Panc1 (cell line): ENCODE measurements around the gene VWA3B. TPM values are rescaled to one million over a fixed set of nuclear protein-coding genes. Genes with fewer than 3 reads are reported as not detected.

Experiments used
- ATAC-seq: fragments of 200-7000 bp; cut with Tn5 transposase; 2 replicates; pipeline ENCODE4 v1.9.1; 2020; ENCODE audit warnings: mild to moderate bottlenecking, moderate library complexity
- BruUV-seq: library from RNA; stranded (reverse); fragments of 400-500 nt; replicated peaks from 2 replicates; lab custom pipeline; 2021; lab: Mats Ljungman, UMichigan
- CTCF ChIA-PET: fragments of 300-600 bp; sonication (Branson Sonifier 250); formaldehyde crosslinking; loops from one replicate; lab custom pipeline; 2022; ENCODE audit warnings: antibody characterized with exemption; lab: Charles Lee
- POLR2A ChIA-PET: fragments of 300-600 bp; sonication (Branson Sonifier 250); formaldehyde crosslinking; loops from one replicate; lab custom pipeline; 2022; ENCODE audit warnings: antibody characterized with exemption; lab: Charles Lee
- DNase-seq: peaks from one replicate; pipeline ENCODE4 v3.0.0-alpha.2; 2010; ENCODE audit warnings: low read depth, low spot score
- H3K27ac ChIP-seq: 2 replicates; pipeline ENCODE4 v1.5.1; 2011; ENCODE audit warnings: mild to moderate bottlenecking, low read length, inconsistent platforms
- H3K27me3 ChIP-seq: fragments of 200-500 bp; sonication (Bioruptor generic); 2 replicates; pipeline ENCODE4 v1.6.0; 2014; ENCODE audit warnings: low read length, inconsistent platforms; ENCODE audit not compliant: control insufficient read depth, insufficient read depth
- H3K36me3 ChIP-seq: fragments of 200-500 bp; sonication (Bioruptor generic); 2 replicates; pipeline ENCODE4 v1.5.1; 2014; ENCODE audit warnings: inconsistent platforms, mild to moderate bottlenecking, low read length, moderate library complexity; ENCODE audit not compliant: control insufficient read depth, insufficient read depth
- H3K4me1 ChIP-seq: 2 replicates; pipeline ENCODE4 v1.5.1; 2011; ENCODE audit warnings: inconsistent platforms, mild to moderate bottlenecking, low read length, moderate library complexity; ENCODE audit not compliant: control insufficient read depth, insufficient read depth
- H3K4me3 ChIP-seq, 2 experiments: 2 replicates each; pipeline ENCODE4 v1.5.1; 2011 to 2012; ENCODE audit warnings: low read depth in 2 of 2, low read length in 2 of 2, mild to moderate bottlenecking in 2 of 2, inconsistent platforms in 1 of 2, moderate library complexity in 1 of 2
- H3K9me3 ChIP-seq: fragments of 200-500 bp; sonication (Bioruptor generic); 2 replicates; pipeline ENCODE4 v1.5.1; 2014; ENCODE audit warnings: low read depth, mild to moderate bottlenecking, inconsistent platforms, low read length, moderate library complexity; ENCODE audit not compliant: control insufficient read depth, insufficient read depth
- CTCF ChIP-seq: fragments of 450-650 bp; IDR thresholded peaks from 2 replicates; pipeline ENCODE4 v1.5.1; 2017; ENCODE audit warnings: mild to moderate bottlenecking
- POLR2AphosphoS5 ChIP-seq: IDR thresholded peaks from 2 replicates; pipeline ENCODE4 v1.6.1; 2012; ENCODE audit warnings: mild to moderate bottlenecking, low read depth, low read length, moderate library complexity
- REST ChIP-seq, 2 experiments: IDR thresholded peaks; 2 replicates each; pipeline ENCODE4 v1.6.1; 2011 to 2012; ENCODE audit warnings: low read depth in 2 of 2, control low read depth in 1 of 2, low read length in 1 of 2, mild to moderate bottlenecking in 1 of 2, moderate library complexity in 1 of 2; ENCODE audit not compliant: insufficient read depth in 1 of 2
- SIN3A ChIP-seq: IDR thresholded peaks from 2 replicates; pipeline ENCODE4 v1.6.1; 2012; ENCODE audit warnings: low read depth, mild to moderate bottlenecking, low read length, moderate library complexity, borderline replicate concordance; ENCODE audit not compliant: insufficient read depth
- TCF7L2 ChIP-seq: IDR thresholded peaks from 2 replicates; pipeline ENCODE4 v1.6.1; 2011; ENCODE audit warnings: mild to moderate bottlenecking, low read depth, low read length, inconsistent platforms
- in situ Hi-C: cut with HindIII; loops from 2 replicates; pipeline ENCODE4 v1.10.0; 2016; ENCODE audit warnings: low sequenced_read_pairs, low pct_unique_long_range_greater_than_20kb
- intact Hi-C: fragments of 100-400 bp; cut with micrococcal nuclease; formaldehyde crosslinking; loops from one replicate; pipeline ENCODE4 v1.10.0; 2022; ENCODE audit not compliant: unreplicated experiment
- total RNA-seq: library from RNA; stranded (reverse); gene quantifications from one replicate; pipeline ENCODE4 v1.2.1, GENCODE V29; 2021; ENCODE audit not compliant: unreplicated experiment

VWA3B gene
- total RNA-seq, 1 experiment from 2014 or later = not detected

- Histone ChIP-seq H3K4me1 (no peaks in the 10 kb centered on the region), H3K36me3 (no peaks in the 10 kb centered on the region), H3K9me3 (no peaks in the 10 kb centered on the region), H3K27me3 (peaks cover 12% of the 10 kb centered on the region), H3K4me3 (no peak overlapping the region), H3K27ac (no peak overlapping the region)
- in situ Hi-C loops = no loop called here
- ChIA-PET CTCF (no interaction called here), POLR2A (no interaction called here)
- DNase-seq = no peak
- ATAC-seq = no peak
- intact Hi-C loops = no loop called here
- no TSS peak for BruUV-seq
- TF ChIP-seq CTCF (no peak), SIN3A (no peak), TCF7L2 (no peak), POLR2AphosphoS5 (no peak), REST (IDR thresholded peaks at IDR 0.05; ENCODE audit: insufficient read depth in 1 of 2, low read depth in 2 of 2, low read length in 1 of 2) (no peak)
Measured at GRCh38 chr2:98240786-98241398, 153.9 kb downstream of the VWA3B start.

GRCh38 chr2:98241592-98241991 lies 154.6 kb downstream of the VWA3B start:
- ATAC-seq (no peak), DNase-seq (no peak)
- ChIA-PET CTCF (no interaction called here), POLR2A (interaction anchor here (0.6 kb wide), 1 partner anchor 274 kb away, joined by 3 read pairs; no protein-coding TSS in a partner anchor)
- Histone ChIP-seq H3K36me3 (no peaks in the 10 kb centered on the region), H3K4me3 (no peak overlapping the region), H3K27me3 (peaks cover 12% of the 10 kb centered on the region), H3K27ac (no peak overlapping the region), H3K4me1 (no peaks in the 10 kb centered on the region), H3K9me3 (no peaks in the 10 kb centered on the region)
- no TSS peak for BruUV-seq
- TF ChIP-seq POLR2AphosphoS5 = no peak
- TF ChIP-seq REST (IDR thresholded peaks at IDR 0.05; ENCODE audit: insufficient read depth in 1 of 2, low read depth in 2 of 2, low read length in 1 of 2) = no peak
- no peak for TF ChIP-seq CTCF
- no peak for TF ChIP-seq SIN3A
- TF ChIP-seq TCF7L2 = no peak
- in situ Hi-C loops (no loop called here), intact Hi-C loops (no loop called here)
